Panc1 (cell line): ENCODE measurements around the gene TEX51.

Experiments used
- POLR2AphosphoS5 ChIP-seq: IDR thresholded peaks from 2 replicates; pipeline ENCODE4 v1.6.1; 2012; ENCODE audit warnings: mild to moderate bottlenecking, low read depth, low read length, moderate library complexity
- SIN3A ChIP-seq: IDR thresholded peaks from 2 replicates; pipeline ENCODE4 v1.6.1; 2012; ENCODE audit warnings: low read depth, mild to moderate bottlenecking, low read length, moderate library complexity, borderline replicate concordance; ENCODE audit not compliant: insufficient read depth
- TF ChIP-seq, protein P1 (sequence below): fragments of 450-650 bp; IDR thresholded peaks from 2 replicates; pipeline ENCODE4 v1.5.1; 2017; ENCODE audit warnings: mild to moderate bottlenecking

- TF ChIP-seq, protein P1, sequence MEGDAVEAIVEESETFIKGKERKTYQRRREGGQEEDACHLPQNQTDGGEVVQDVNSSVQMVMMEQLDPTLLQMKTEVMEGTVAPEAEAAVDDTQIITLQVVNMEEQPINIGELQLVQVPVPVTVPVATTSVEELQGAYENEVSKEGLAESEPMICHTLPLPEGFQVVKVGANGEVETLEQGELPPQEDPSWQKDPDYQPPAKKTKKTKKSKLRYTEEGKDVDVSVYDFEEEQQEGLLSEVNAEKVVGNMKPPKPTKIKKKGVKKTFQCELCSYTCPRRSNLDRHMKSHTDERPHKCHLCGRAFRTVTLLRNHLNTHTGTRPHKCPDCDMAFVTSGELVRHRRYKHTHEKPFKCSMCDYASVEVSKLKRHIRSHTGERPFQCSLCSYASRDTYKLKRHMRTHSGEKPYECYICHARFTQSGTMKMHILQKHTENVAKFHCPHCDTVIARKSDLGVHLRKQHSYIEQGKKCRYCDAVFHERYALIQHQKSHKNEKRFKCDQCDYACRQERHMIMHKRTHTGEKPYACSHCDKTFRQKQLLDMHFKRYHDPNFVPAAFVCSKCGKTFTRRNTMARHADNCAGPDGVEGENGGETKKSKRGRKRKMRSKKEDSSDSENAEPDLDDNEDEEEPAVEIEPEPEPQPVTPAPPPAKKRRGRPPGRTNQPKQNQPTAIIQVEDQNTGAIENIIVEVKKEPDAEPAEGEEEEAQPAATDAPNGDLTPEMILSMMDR: no peak
- TF ChIP-seq POLR2AphosphoS5 (no peak), SIN3A (no peak)
Measured at GRCh38 chr2:126859631-126860030, 39.1 kb upstream of the TEX51 start.
